Measurements from ENCODE around the gene PYDC2.

PYDC2 gene

GRCh38 chr3:191420771-191421170 is 40.2 kb upstream of the PYDC2 start:
- Histone ChIP-seq H2AK5ac (ENCODE audit: low read length) (no peak overlapping the region), H3K27ac (ENCODE audit: low read depth, low read length) (no peak overlapping the region), H3K79me1 (ENCODE audit: low read length) (no peaks in the 10 kb centered on the region), H3K27me3 (ENCODE audit: insufficient read depth, low read length, poor library complexity) (no peaks in the 10 kb centered on the region), H2BK120ac (ENCODE audit: low read depth, low read length) (no peak overlapping the region), H3K4me2 (ENCODE audit: low read length) (no peak overlapping the region), H3K56ac (ENCODE audit: low read length) (no peak overlapping the region), H2BK5ac (ENCODE audit: low read length) (no peak overlapping the region), H3K23ac (ENCODE audit: low read length) (no peak overlapping the region), H2BK15ac (replicated peaks; ENCODE audit: low read depth) (no peak overlapping the region), H3K9ac (ENCODE audit: low read length) (no peak overlapping the region), H3K4me1 (ENCODE audit: control insufficient read depth, low read depth, low read length) (no peaks in the 10 kb centered on the region), H3K18ac (ENCODE audit: low read length) (no peak overlapping the region), H3K4me3 (ENCODE audit: low read length) (no peak overlapping the region), H4K8ac (ENCODE audit: low read depth, low read length) (no peak overlapping the region), H4K5ac (ENCODE audit: low read length) (no peak overlapping the region), H3K36me3 (ENCODE audit: control insufficient read depth, insufficient read depth, low read length) (no peaks in the 10 kb centered on the region), H3K4ac (ENCODE audit: low read depth, low read length) (peak overlapping the region; percentile 7), H3K79me2 (ENCODE audit: control insufficient read depth, insufficient read depth, low read length) (no peaks in the 10 kb centered on the region)
- no peak for DNase-seq
- WGBS (ENCODE audit: extremely low coverage, insufficient coverage, low lambda C conversion rate): no CpG with 5 or more reads among the region's 2 CpGs

- H3K4me3 ChIP-seq (ENCODE audit: low read length): no peak overlapping the region
- no peaks in the 10 kb centered on the region for H3K79me2 ChIP-seq (ENCODE audit: control insufficient read depth, insufficient read depth, low read length)
- no peak overlapping the region for H3K27ac ChIP-seq (ENCODE audit: low read depth, low read length)
- H2BK15ac ChIP-seq (replicated peaks; ENCODE audit: low read depth): no peak overlapping the region
- H3K4me1 ChIP-seq (ENCODE audit: control insufficient read depth, low read depth, low read length): no peaks in the 10 kb centered on the region
- no peak overlapping the region for H2BK120ac ChIP-seq (ENCODE audit: low read depth, low read length)
- no peak overlapping the region for H3K4me2 ChIP-seq (ENCODE audit: low read length)
- no peaks in the 10 kb centered on the region for H3K27me3 ChIP-seq (ENCODE audit: insufficient read depth, low read length, poor library complexity)
- H3K56ac ChIP-seq (ENCODE audit: low read length): no peak overlapping the region
- no peak for DNase-seq
- no peak overlapping the region for H2AK5ac ChIP-seq (ENCODE audit: low read length)
- no peak overlapping the region for H3K4ac ChIP-seq (ENCODE audit: low read depth, low read length)
- H3K36me3 ChIP-seq (ENCODE audit: control insufficient read depth, insufficient read depth, low read length): no peaks in the 10 kb centered on the region
- H4K8ac ChIP-seq (ENCODE audit: low read depth, low read length): no peak overlapping the region
- H4K5ac ChIP-seq (ENCODE audit: low read length): no peak overlapping the region
- H3K79me1 ChIP-seq (ENCODE audit: low read length): no peaks in the 10 kb centered on the region
- no CpG with 5 or more reads among the region's 3 CpGs for WGBS (ENCODE audit: extremely low coverage, insufficient coverage, low lambda C conversion rate)
- no peak overlapping the region for H2BK5ac ChIP-seq (ENCODE audit: low read length)
- no peak overlapping the region for H3K23ac ChIP-seq (ENCODE audit: low read length)
- H3K9ac ChIP-seq (ENCODE audit: low read length): no peak overlapping the region
- no peak overlapping the region for H3K18ac ChIP-seq (ENCODE audit: low read length)
These were observed 36.1 kb upstream of the PYDC2 start for GRCh38 chr3:191424881-191425280.

- Histone ChIP-seq H3K18ac (ENCODE audit: low read length) (no peak overlapping the region), H3K4me1 (ENCODE audit: control insufficient read depth, low read depth, low read length) (no peaks in the 10 kb centered on the region), H2BK120ac (ENCODE audit: low read depth, low read length) (no peak overlapping the region), H4K8ac (ENCODE audit: low read depth, low read length) (no peak overlapping the region), H3K79me1 (ENCODE audit: low read length) (no peaks in the 10 kb centered on the region), H2BK15ac (replicated peaks; ENCODE audit: low read depth) (no peak overlapping the region), H3K27ac (ENCODE audit: low read depth, low read length) (no peak overlapping the region), H3K4me3 (ENCODE audit: low read length) (no peak overlapping the region), H3K23ac (ENCODE audit: low read length) (no peak overlapping the region), H3K36me3 (ENCODE audit: control insufficient read depth, insufficient read depth, low read length) (no peaks in the 10 kb centered on the region), H2BK5ac (ENCODE audit: low read length) (no peak overlapping the region), H2AK5ac (ENCODE audit: low read length) (no peak overlapping the region), H4K5ac (ENCODE audit: low read length) (no peak overlapping the region), H3K27me3 (ENCODE audit: insufficient read depth, low read length, poor library complexity) (no peaks in the 10 kb centered on the region), H3K4me2 (ENCODE audit: low read length) (no peak overlapping the region), H3K56ac (ENCODE audit: low read length) (no peak overlapping the region), H3K4ac (ENCODE audit: low read depth, low read length) (no peak overlapping the region), H3K79me2 (ENCODE audit: control insufficient read depth, insufficient read depth, low read length) (no peaks in the 10 kb centered on the region), H3K9ac (ENCODE audit: low read length) (no peak overlapping the region)
- WGBS (ENCODE audit: extremely low coverage, insufficient coverage, low lambda C conversion rate): no CpG with 5 or more reads among the region's 11 CpGs
- DNase-seq: no peak
These were observed 35.6 kb upstream of the PYDC2 start for GRCh38 chr3:191425322-191425734.

DNA sequence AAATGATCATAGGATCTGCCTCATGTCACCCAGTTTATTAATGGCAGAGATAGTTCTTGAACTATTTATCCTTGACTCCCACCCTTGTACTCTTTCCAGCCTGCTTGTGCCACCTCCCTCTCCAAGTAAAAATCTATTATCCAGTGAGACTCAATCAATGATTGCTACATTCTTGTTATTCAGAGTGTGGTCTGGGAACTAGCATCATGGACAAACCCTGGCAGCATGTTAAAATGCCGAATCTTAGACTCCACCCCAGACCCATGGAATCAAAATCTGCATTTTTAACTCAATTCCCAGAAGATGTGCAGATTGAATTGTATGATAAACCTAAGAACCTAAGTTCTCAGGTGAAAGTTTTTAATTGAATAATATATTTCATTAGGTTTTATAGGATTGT is 34.7 kb upstream of the PYDC2 start:
- Histone ChIP-seq H4K5ac (ENCODE audit: low read length) (no peak overlapping the region), H3K4ac (ENCODE audit: low read depth, low read length) (no peak overlapping the region), H2BK15ac (replicated peaks; ENCODE audit: low read depth) (no peak overlapping the region), H3K23ac (ENCODE audit: low read length) (no peak overlapping the region), H3K18ac (ENCODE audit: low read length) (no peak overlapping the region), H3K56ac (ENCODE audit: low read length) (no peak overlapping the region), H3K36me3 (ENCODE audit: control insufficient read depth, insufficient read depth, low read length) (no peaks in the 10 kb centered on the region), H3K4me2 (ENCODE audit: low read length) (no peak overlapping the region), H3K27ac (ENCODE audit: low read depth, low read length) (no peak overlapping the region), H2BK120ac (ENCODE audit: low read depth, low read length) (no peak overlapping the region), H3K9ac (ENCODE audit: low read length) (no peak overlapping the region), H3K79me1 (ENCODE audit: low read length) (no peaks in the 10 kb centered on the region), H4K8ac (ENCODE audit: low read depth, low read length) (no peak overlapping the region), H3K4me3 (ENCODE audit: low read length) (no peak overlapping the region), H3K4me1 (ENCODE audit: control insufficient read depth, low read depth, low read length) (no peaks in the 10 kb centered on the region), H3K27me3 (ENCODE audit: insufficient read depth, low read length, poor library complexity) (no peaks in the 10 kb centered on the region), H2AK5ac (ENCODE audit: low read length) (no peak overlapping the region), H3K79me2 (ENCODE audit: control insufficient read depth, insufficient read depth, low read length) (no peaks in the 10 kb centered on the region), H2BK5ac (ENCODE audit: low read length) (no peak overlapping the region)
- DNase-seq: no peak
- WGBS (ENCODE audit: extremely low coverage, insufficient coverage, low lambda C conversion rate): no CpG with 5 or more reads among the region's 1 CpG

DNA sequence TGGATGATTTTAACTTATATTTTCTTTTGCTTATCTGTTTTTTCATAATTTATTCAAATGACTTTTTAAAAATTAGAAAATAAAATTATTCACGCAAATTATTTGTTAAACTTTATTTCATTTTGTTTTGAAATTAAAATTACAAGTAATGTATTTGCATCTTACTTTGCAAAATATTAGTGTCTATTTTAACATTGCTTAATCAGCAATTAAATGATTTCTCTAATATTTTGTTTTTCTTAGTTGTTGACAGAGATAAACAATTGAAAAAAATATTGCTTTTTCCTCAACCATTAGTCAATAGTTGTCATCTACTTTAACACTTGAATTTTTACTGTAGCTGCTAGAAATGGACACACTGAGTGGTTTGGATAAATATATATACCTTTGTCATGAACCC is 32.8 kb upstream of the PYDC2 start:
- no peak overlapping the region for H2BK120ac ChIP-seq (ENCODE audit: low read depth, low read length)
- H3K27me3 ChIP-seq (ENCODE audit: insufficient read depth, low read length, poor library complexity): no peaks in the 10 kb centered on the region
- no peak overlapping the region for H3K18ac ChIP-seq (ENCODE audit: low read length)
- no peak overlapping the region for H3K56ac ChIP-seq (ENCODE audit: low read length)
- no peak overlapping the region for H2AK5ac ChIP-seq (ENCODE audit: low read length)
- no peaks in the 10 kb centered on the region for H3K79me1 ChIP-seq (ENCODE audit: low read length)
- H3K36me3 ChIP-seq (ENCODE audit: control insufficient read depth, insufficient read depth, low read length): no peaks in the 10 kb centered on the region
- WGBS (ENCODE audit: extremely low coverage, insufficient coverage, low lambda C conversion rate): no CpG with 5 or more reads among the region's 1 CpG
- H3K4ac ChIP-seq (ENCODE audit: low read depth, low read length): no peak overlapping the region
- no peaks in the 10 kb centered on the region for H3K4me1 ChIP-seq (ENCODE audit: control insufficient read depth, low read depth, low read length)
- no peak overlapping the region for H2BK15ac ChIP-seq (replicated peaks; ENCODE audit: low read depth)
- no peak overlapping the region for H3K4me2 ChIP-seq (ENCODE audit: low read length)
- H2BK5ac ChIP-seq (ENCODE audit: low read length): no peak overlapping the region
- no peak overlapping the region for H3K23ac ChIP-seq (ENCODE audit: low read length)
- no peak overlapping the region for H4K8ac ChIP-seq (ENCODE audit: low read depth, low read length)
- no peak overlapping the region for H3K9ac ChIP-seq (ENCODE audit: low read length)
- H3K4me3 ChIP-seq (ENCODE audit: low read length): no peak overlapping the region
- no peak for DNase-seq
- H4K5ac ChIP-seq (ENCODE audit: low read length): no peak overlapping the region
- H3K79me2 ChIP-seq (ENCODE audit: control insufficient read depth, insufficient read depth, low read length): no peaks in the 10 kb centered on the region
- no peak overlapping the region for H3K27ac ChIP-seq (ENCODE audit: low read depth, low read length)

DNA sequence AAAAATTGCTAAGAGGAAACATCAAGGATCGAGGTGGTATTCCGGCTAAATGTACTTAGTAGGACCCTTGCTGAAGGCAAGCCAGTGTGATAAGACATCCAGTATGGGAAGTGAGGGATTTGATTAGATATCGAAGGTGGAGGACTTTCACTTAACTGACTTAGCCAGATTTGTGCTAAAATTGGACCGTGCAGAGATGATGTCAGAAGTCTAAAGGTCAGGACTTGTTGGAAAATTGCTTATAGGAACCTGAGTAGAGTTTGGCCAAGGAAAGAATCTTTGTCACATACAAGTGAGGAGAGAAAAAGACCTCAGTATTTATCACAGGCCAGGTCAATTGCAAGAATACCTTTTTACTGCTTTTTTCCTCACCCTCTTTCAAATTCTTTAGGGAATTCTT is 30.9 kb upstream of the PYDC2 start:
- WGBS (ENCODE audit: extremely low coverage, insufficient coverage, low lambda C conversion rate): no CpG with 5 or more reads among the region's 4 CpGs
- Histone ChIP-seq H3K56ac (ENCODE audit: low read length) (no peak overlapping the region), H3K27ac (ENCODE audit: low read depth, low read length) (no peak overlapping the region), H2BK15ac (replicated peaks; ENCODE audit: low read depth) (no peak overlapping the region), H3K4ac (ENCODE audit: low read depth, low read length) (no peak overlapping the region), H3K79me2 (ENCODE audit: control insufficient read depth, insufficient read depth, low read length) (no peaks in the 10 kb centered on the region), H2BK5ac (ENCODE audit: low read length) (no peak overlapping the region), H3K4me1 (ENCODE audit: control insufficient read depth, low read depth, low read length) (no peaks in the 10 kb centered on the region), H3K27me3 (ENCODE audit: insufficient read depth, low read length, poor library complexity) (no peaks in the 10 kb centered on the region), H3K79me1 (ENCODE audit: low read length) (no peaks in the 10 kb centered on the region), H3K4me2 (ENCODE audit: low read length) (no peak overlapping the region), H4K5ac (ENCODE audit: low read length) (no peak overlapping the region), H3K36me3 (ENCODE audit: control insufficient read depth, insufficient read depth, low read length) (no peaks in the 10 kb centered on the region), H2BK120ac (ENCODE audit: low read depth, low read length) (no peak overlapping the region), H2AK5ac (ENCODE audit: low read length) (no peak overlapping the region), H3K9ac (ENCODE audit: low read length) (no peak overlapping the region), H3K4me3 (ENCODE audit: low read length) (no peak overlapping the region), H4K8ac (ENCODE audit: low read depth, low read length) (no peak overlapping the region), H3K23ac (ENCODE audit: low read length) (no peak overlapping the region), H3K18ac (ENCODE audit: low read length) (no peak overlapping the region)
- DNase-seq: no peak
